ENCODE results near the gene CD58. TPM values are rescaled to one million over a fixed set of nuclear protein-coding genes. Genes with fewer than 3 reads are reported as not detected.

CD58 gene
- polyA plus RNA-seq, 3 donors: 81.0 to 168 (median 128) TPM

GRCh38 chr1:116568662-116569380 is 2.0 kb downstream of the CD58 start:
- WGBS (ENCODE audit: insufficient coverage): 100% methylated on average over 2 of the region's 2 CpGs
- Histone ChIP-seq H3K9me3 (replicated peaks in 1 of 2; ENCODE audit: control insufficient read depth in 1 of 2, insufficient read depth in 1 of 2, low read length in 2 of 2) (no peaks in the 10 kb centered on the region), H3K36me3 (replicated peaks in 1 of 2; ENCODE audit: control insufficient read depth in 1 of 2, insufficient read depth in 2 of 2, low read length in 2 of 2) (peaks cover 0 to 9% of the 10 kb centered on the region in 2 donors), H3K27me3 (ENCODE audit: control insufficient read depth in 2 of 2, insufficient read depth in 2 of 2, low read length in 2 of 2) (no peaks in the 10 kb centered on the region), H4K20me1 (ENCODE audit: insufficient read depth, low read length) (peaks cover 59% of the 10 kb centered on the region), H3K4me2 (replicated peaks; ENCODE audit: extremely low read depth, low read length, poor library complexity, severe bottlenecking) (peak overlapping the region; percentile 73), H3K27ac (ENCODE audit: low read depth in 1 of 2, low read length in 2 of 2) (peak overlapping the region in 1 of 2 donors; percentile 97), H3K4me3 (replicated peaks in 1 of 3; ENCODE audit: low read depth in 2 of 3, low read length in 3 of 3) (peak overlapping the region in 2 of 3 experiments; percentile 83 to 84), H2AFZ (ENCODE audit: insufficient read depth, low read depth, low read length, poor library complexity, severe bottlenecking) (no peak overlapping the region), H3K9ac (ENCODE audit: insufficient read depth, low read length, poor library complexity, severe bottlenecking) (no peak overlapping the region), H3K4me1 (ENCODE audit: control insufficient read depth in 1 of 2, insufficient read depth in 2 of 2, low read length in 2 of 2) (peaks cover 32 to 62% of the 10 kb centered on the region in 2 donors), H3K79me2 (ENCODE audit: insufficient read depth, low read length) (peaks cover 70% of the 10 kb centered on the region)
- no peak for TF ChIP-seq CTCF (IDR thresholded peaks at IDR 0.05)
- Mint-ChIP-seq H3K36me3 (peaks cover 33 to 42% of the 10 kb centered on the region in 2 donors), H3K4me3 (peak overlapping the region; percentile 98 to 100), H3K9me3 (peaks cover 0 to 10% (median 6%) of the 10 kb centered on the region in 7 donors), H3K27ac (peak overlapping the region; percentile 94 to 98 (median 96)), H3K4me1 (peaks cover 67% of the 10 kb centered on the region), H3K27me3 (ENCODE audit: low read depth in 3 of 3) (peaks cover 0 to 4% (median under 1%) of the 10 kb centered on the region in 3 donors)
- intact Hi-C loops (cut with micrococcal nuclease): no loop called here
- DNase-seq: peak in 2 of 3 donors; percentile 42 to 67

- Histone ChIP-seq H3K27me3 (ENCODE audit: control insufficient read depth in 2 of 2, insufficient read depth in 2 of 2, low read length in 2 of 2) (no peaks in the 10 kb centered on the region), H3K4me2 (replicated peaks; ENCODE audit: extremely low read depth, low read length, poor library complexity, severe bottlenecking) (peak overlapping the region; percentile 73), H3K4me3 (replicated peaks in 1 of 3; ENCODE audit: low read depth in 2 of 3, low read length in 3 of 3) (peak overlapping the region in 1 of 3 experiments; percentile 84), H3K79me2 (ENCODE audit: insufficient read depth, low read length) (peaks cover 78% of the 10 kb centered on the region), H3K9ac (ENCODE audit: insufficient read depth, low read length, poor library complexity, severe bottlenecking) (no peak overlapping the region), H3K36me3 (replicated peaks in 1 of 2; ENCODE audit: control insufficient read depth in 1 of 2, insufficient read depth in 2 of 2, low read length in 2 of 2) (peaks cover 0 to 17% of the 10 kb centered on the region in 2 donors), H4K20me1 (ENCODE audit: insufficient read depth, low read length) (peaks cover 67% of the 10 kb centered on the region), H3K9me3 (replicated peaks in 1 of 2; ENCODE audit: control insufficient read depth in 1 of 2, insufficient read depth in 1 of 2, low read length in 2 of 2) (no peaks in the 10 kb centered on the region), H2AFZ (ENCODE audit: insufficient read depth, low read depth, low read length, poor library complexity, severe bottlenecking) (no peak overlapping the region), H3K27ac (ENCODE audit: low read depth in 1 of 2, low read length in 2 of 2) (no peak overlapping the region), H3K4me1 (ENCODE audit: control insufficient read depth in 1 of 2, insufficient read depth in 2 of 2, low read length in 2 of 2) (peaks cover 32 to 55% of the 10 kb centered on the region in 2 donors)
- Mint-ChIP-seq H3K27me3 (ENCODE audit: low read depth in 3 of 3) (peaks cover 0 to 4% (median 0%) of the 10 kb centered on the region in 3 donors), H3K9me3 (peaks cover 0 to 16% (median 8%) of the 10 kb centered on the region in 7 donors), H3K4me1 (peaks cover 70% of the 10 kb centered on the region), H3K4me3 (peak overlapping the region in 1 of 2 donors; percentile 100), H3K27ac (peak overlapping the region in 3 of 7 donors; percentile 96 to 98 (median 98)), H3K36me3 (peaks cover 39 to 50% of the 10 kb centered on the region in 2 donors)
- no peak for TF ChIP-seq CTCF (IDR thresholded peaks at IDR 0.05)
- intact Hi-C loops (cut with micrococcal nuclease): no loop called here
- WGBS (ENCODE audit: insufficient coverage): 88% methylated on average over 1 of the region's 4 CpGs
- no peak for DNase-seq
Measured at GRCh38 chr1:116567790-116568661, 2.8 kb downstream of the CD58 start.

Measured in CD14-positive monocyte (primary cell).